ENCODE measurements around the gene PDE6H. TPM values are rescaled to one million over a fixed set of nuclear protein-coding genes. Genes with fewer than 3 reads are reported as not detected.

The PDE6H gene
- total RNA-seq, 1 experiment from 2014 or later = not detected

GRCh38 chr12:14982562-14982961 lies 9.7 kb downstream of the PDE6H start:
- ATAC-seq (no peak), DNase-seq (ENCODE audit: low read depth, low spot score) (no peak)
- no TSS peak for BruUV-seq (replicated peaks)
- Histone ChIP-seq H3K27me3 (ENCODE audit: control insufficient read depth, insufficient read depth, low read length) (no peaks in the 10 kb centered on the region), H3K4me1 (ENCODE audit: control insufficient read depth, insufficient read depth, low read length) (no peaks in the 10 kb centered on the region), H3K36me3 (ENCODE audit: control insufficient read depth, insufficient read depth, low read length) (no peaks in the 10 kb centered on the region), H3K9me3 (ENCODE audit: control insufficient read depth, insufficient read depth, low read depth, low read length) (no peaks in the 10 kb centered on the region), H3K27ac (ENCODE audit: low read length) (no peak overlapping the region), H3K4me3 (ENCODE audit: low read depth in 2 of 2, low read length in 2 of 2) (no peak overlapping the region)
- intact Hi-C loops (cut with micrococcal nuclease; ENCODE audit: unreplicated experiment) (no loop called here), in situ Hi-C loops (cut with HindIII; ENCODE audit: low pct_unique_long_range_greater_than_20kb, low sequenced_read_pairs) (no loop called here)
- POLR2A ChIA-PET = no interaction called here
- TF ChIP-seq SIN3A (IDR thresholded peaks at IDR 0.05; ENCODE audit: borderline replicate concordance, insufficient read depth, low read depth, low read length) (no peak), POLR2AphosphoS5 (IDR thresholded peaks at IDR 0.05; ENCODE audit: low read depth, low read length) (no peak), CTCF (IDR thresholded peaks at IDR 0.05) (no peak), TCF7L2 (IDR thresholded peaks at IDR 0.05; ENCODE audit: low read depth, low read length) (no peak), REST (IDR thresholded peaks at IDR 0.05; ENCODE audit: insufficient read depth in 1 of 2, low read depth in 2 of 2, low read length in 1 of 2) (no peak)
- CTCF ChIA-PET = interaction anchor here (0.7 kb wide), 1 partner anchor 137 kb away, joined by 3 read pairs; no protein-coding TSS in a partner anchor

DNA sequence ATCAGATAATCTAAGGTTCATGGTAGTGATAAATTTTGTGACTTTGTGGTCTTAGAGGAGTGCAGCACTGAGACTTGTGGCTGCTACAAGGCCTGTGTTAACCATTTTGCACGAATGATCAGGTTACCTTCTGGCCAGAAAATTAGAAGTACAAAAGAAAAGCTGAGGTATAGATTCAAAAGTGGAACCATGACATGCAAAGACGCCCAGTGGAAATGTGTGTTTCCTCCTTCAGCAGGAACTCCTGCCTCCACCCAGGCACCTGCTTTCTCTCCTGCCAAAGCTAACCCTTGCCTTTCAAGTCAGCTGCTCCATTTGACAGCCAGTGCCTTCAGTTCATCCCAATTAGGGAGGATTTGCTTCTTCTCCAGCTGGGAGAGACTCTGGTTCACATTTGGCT lies 10.1 kb downstream of the PDE6H start:
- in situ Hi-C loops (cut with HindIII; ENCODE audit: low pct_unique_long_range_greater_than_20kb, low sequenced_read_pairs) = no loop called here
- ChIA-PET POLR2A (no interaction called here), CTCF (interaction anchor here (0.7 kb wide), 1 partner anchor 137 kb away, joined by 3 read pairs; no protein-coding TSS in a partner anchor)
- Histone ChIP-seq H3K36me3 (ENCODE audit: control insufficient read depth, insufficient read depth, low read length) (no peaks in the 10 kb centered on the region), H3K27me3 (ENCODE audit: control insufficient read depth, insufficient read depth, low read length) (no peaks in the 10 kb centered on the region), H3K4me1 (ENCODE audit: control insufficient read depth, insufficient read depth, low read length) (no peaks in the 10 kb centered on the region), H3K27ac (ENCODE audit: low read length) (no peak overlapping the region), H3K4me3 (ENCODE audit: low read depth in 2 of 2, low read length in 2 of 2) (no peak overlapping the region), H3K9me3 (ENCODE audit: control insufficient read depth, insufficient read depth, low read depth, low read length) (no peaks in the 10 kb centered on the region)
- no peak for ATAC-seq
- TF ChIP-seq POLR2AphosphoS5 (IDR thresholded peaks at IDR 0.05; ENCODE audit: low read depth, low read length) (no peak), TCF7L2 (IDR thresholded peaks at IDR 0.05; ENCODE audit: low read depth, low read length) (no peak), SIN3A (IDR thresholded peaks at IDR 0.05; ENCODE audit: borderline replicate concordance, insufficient read depth, low read depth, low read length) (no peak), REST (IDR thresholded peaks at IDR 0.05; ENCODE audit: insufficient read depth in 1 of 2, low read depth in 2 of 2, low read length in 1 of 2) (no peak), CTCF (IDR thresholded peaks at IDR 0.05) (no peak)
- intact Hi-C loops (cut with micrococcal nuclease; ENCODE audit: unreplicated experiment) = no loop called here
- DNase-seq (ENCODE audit: low read depth, low spot score) = no peak
- no TSS peak for BruUV-seq (replicated peaks)
